Peyer's patch (tissue), 4 donors: ENCODE results near the gene MDFIC.

Source experiments
- POLR2A ChIP-seq, 2 donors: fragments of 450-650 bp; IDR thresholded peaks; one replicate each; pipeline ENCODE4 v1.5.1; 2017; ENCODE audit warnings: antibody characterized with exemption in 2 of 2, mild to moderate bottlenecking in 2 of 2, moderate library complexity in 2 of 2
- TF ChIP-seq, protein P1 (sequence below), 6 experiments: fragments of 450-650 bp in 4 of 6; fragments of 200-600 bp in 2 of 6; sonication (generic) in 1 of 6; IDR thresholded peaks; one replicate each; pipeline ENCODE4 v1.5.1; 2017 to 2019; ENCODE audit warnings: antibody characterized with exemption in 6 of 6, mild to moderate bottlenecking in 3 of 6, moderate library complexity in 1 of 6

DNA sequence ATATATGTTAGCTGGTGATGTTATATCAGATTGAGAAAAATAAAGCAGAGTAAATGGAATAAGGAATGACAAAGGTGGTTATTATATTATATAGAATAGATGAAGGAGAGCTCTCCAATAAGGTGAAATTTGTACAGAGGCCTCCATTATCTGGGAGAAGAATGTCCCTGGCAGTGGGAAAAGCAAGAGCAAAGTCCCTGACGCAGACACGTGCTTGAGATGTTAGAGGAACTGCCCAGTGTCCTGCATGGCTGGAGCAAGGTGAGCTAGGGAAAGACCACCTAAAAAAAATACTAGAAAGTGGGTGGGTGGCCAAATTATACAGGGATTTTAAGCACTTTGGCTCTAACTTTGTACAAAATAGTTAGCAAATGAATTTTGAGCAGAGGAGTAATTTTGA is 120.7 kb downstream of the MDFIC start:
- TF ChIP-seq, protein P1, sequence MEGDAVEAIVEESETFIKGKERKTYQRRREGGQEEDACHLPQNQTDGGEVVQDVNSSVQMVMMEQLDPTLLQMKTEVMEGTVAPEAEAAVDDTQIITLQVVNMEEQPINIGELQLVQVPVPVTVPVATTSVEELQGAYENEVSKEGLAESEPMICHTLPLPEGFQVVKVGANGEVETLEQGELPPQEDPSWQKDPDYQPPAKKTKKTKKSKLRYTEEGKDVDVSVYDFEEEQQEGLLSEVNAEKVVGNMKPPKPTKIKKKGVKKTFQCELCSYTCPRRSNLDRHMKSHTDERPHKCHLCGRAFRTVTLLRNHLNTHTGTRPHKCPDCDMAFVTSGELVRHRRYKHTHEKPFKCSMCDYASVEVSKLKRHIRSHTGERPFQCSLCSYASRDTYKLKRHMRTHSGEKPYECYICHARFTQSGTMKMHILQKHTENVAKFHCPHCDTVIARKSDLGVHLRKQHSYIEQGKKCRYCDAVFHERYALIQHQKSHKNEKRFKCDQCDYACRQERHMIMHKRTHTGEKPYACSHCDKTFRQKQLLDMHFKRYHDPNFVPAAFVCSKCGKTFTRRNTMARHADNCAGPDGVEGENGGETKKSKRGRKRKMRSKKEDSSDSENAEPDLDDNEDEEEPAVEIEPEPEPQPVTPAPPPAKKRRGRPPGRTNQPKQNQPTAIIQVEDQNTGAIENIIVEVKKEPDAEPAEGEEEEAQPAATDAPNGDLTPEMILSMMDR (IDR thresholded peaks at IDR 0.05): no peak
- no peak for TF ChIP-seq POLR2A (IDR thresholded peaks at IDR 0.05)
